SW480 (cell line): Measurements from ENCODE around the gene ZCCHC7.
"Not testable (repeated sequence)": the region's sequence is repeated elsewhere in the genome, so short reads cannot be mapped to it uniquely, and the experiment has no call there.

Experiments
- DNase-seq: peaks from one replicate; pipeline ENCODE4 v3.0.0-alpha.2; 2016; ENCODE audit warnings: low spot score

Gene ZCCHC7

GRCh38 chr9:37253377-37253937 is 133.1 kb downstream of the ZCCHC7 start:
- no peak for DNase-seq

- no peak for DNase-seq
Observed at GRCh38 chr9:37255187-37255586, 134.8 kb downstream of the ZCCHC7 start.

- DNase-seq, result no peak
Observed at GRCh38 chr9:37255944-37256862, 135.8 kb downstream of the ZCCHC7 start.

- DNase-seq, result no peak
Observed at GRCh38 chr9:37259951-37260350, 139.6 kb downstream of the ZCCHC7 start.

- peak; percentile 13 for DNase-seq
Observed at GRCh38 chr9:37262410-37262809, 142.0 kb downstream of the ZCCHC7 start.

- DNase-seq, result no peak
Observed at GRCh38 chr9:37264539-37264938, 144.2 kb downstream of the ZCCHC7 start.

GRCh38 chr9:37266630-37267029 is 146.3 kb downstream of the ZCCHC7 start:
- DNase-seq, result no peak

- no peak for DNase-seq
Observed at GRCh38 chr9:37269221-37269620, 148.8 kb downstream of the ZCCHC7 start.

GRCh38 chr9:37271679-37272078 is 151.3 kb downstream of the ZCCHC7 start:
- DNase-seq, result no peak

- no peak for DNase-seq
Observed at GRCh38 chr9:37273595-37273994, 153.2 kb downstream of the ZCCHC7 start.

GRCh38 chr9:37281541-37281940 is 161.2 kb downstream of the ZCCHC7 start:
- no peak for DNase-seq

- no peak for DNase-seq
Observed at GRCh38 chr9:37283730-37284325, 163.5 kb downstream of the ZCCHC7 start.

GRCh38 chr9:37284636-37285035 is 164.3 kb downstream of the ZCCHC7 start:
- no peak for DNase-seq

- no peak for DNase-seq
Observed at GRCh38 chr9:37286530-37287175, 166.3 kb downstream of the ZCCHC7 start.

- no peak for DNase-seq
Observed at GRCh38 chr9:37287317-37287716, 166.9 kb downstream of the ZCCHC7 start.

- DNase-seq, result no peak
Observed at GRCh38 chr9:37289631-37290030, 169.3 kb downstream of the ZCCHC7 start.

- DNase-seq, result no peak
Observed at GRCh38 chr9:37290366-37290939, 170.1 kb downstream of the ZCCHC7 start.

GRCh38 chr9:37290940-37291485 is 170.6 kb downstream of the ZCCHC7 start:
- DNase-seq, result peak; percentile 39

GRCh38 chr9:37291612-37292238 is 171.4 kb downstream of the ZCCHC7 start:
- not testable (repeated sequence) for DNase-seq

GRCh38 chr9:37292896-37293295 is 172.5 kb downstream of the ZCCHC7 start:
- DNase-seq, result no peak
